HTERT RPE-1 (cell line): ENCODE results near the gene SLC16A13.
"Not testable (repeated sequence)": the region's sequence is repeated elsewhere in the genome, so short reads cannot be mapped to it uniquely, and the experiment has no call there.

Source experiments
- in situ Hi-C: fragments of 300-500 bp; cut with MboI; formaldehyde crosslinking; loops from 4 replicates; pipeline ENCODE4 v1.14.3; 2020; ENCODE audit warnings: low sequenced_read_pairs

The SLC16A13 gene

GRCh38 chr17:7027335-7027734, 8.5 kb upstream of the SLC16A13 start:
- in situ Hi-C loops = no loop called here

- in situ Hi-C loops = no loop called here
These were observed 6.7 kb upstream of the SLC16A13 start for GRCh38 chr17:7029096-7029495.

GRCh38 chr17:7029659-7030058, 6.2 kb upstream of the SLC16A13 start:
- in situ Hi-C loops = no loop called here

GRCh38 chr17:7034955-7035590, 742 bp upstream of the SLC16A13 start:
- in situ Hi-C loops = no loop called here

GRCh38 chr17:7038025-7038862, 2.4 kb downstream of the SLC16A13 start:
- in situ Hi-C loops = no loop called here

GRCh38 chr17:7039832-7040231, 4.0 kb downstream of the SLC16A13 start:
- in situ Hi-C loops = no loop called here

- in situ Hi-C loops = no loop called here
These were observed 6.0 kb downstream of the SLC16A13 start for GRCh38 chr17:7041607-7042500.

GRCh38 chr17:7042501-7043181, 6.8 kb downstream of the SLC16A13 start:
- in situ Hi-C loops = no loop called here

GRCh38 chr17:7043182-7043496, 7.3 kb downstream of the SLC16A13 start:
- in situ Hi-C loops = no loop called here

GRCh38 chr17:7043497-7044198, 7.8 kb downstream of the SLC16A13 start, which contains the start of gene SLC16A11:
TSS of gene SLC16A11 (minus strand) at chr17:7044092. CDS start at chr17:7043513, 579 bp downstream.
- in situ Hi-C loops = no loop called here

GRCh38 chr17:7045492-7046126, 9.8 kb downstream of the SLC16A13 start:
- in situ Hi-C loops = no loop called here

- in situ Hi-C loops = no loop called here
These were observed 10.4 kb downstream of the SLC16A13 start for GRCh38 chr17:7046127-7046724.

GRCh38 chr17:7046725-7047397, 11.0 kb downstream of the SLC16A13 start:
- in situ Hi-C loops = not testable (repeated sequence)

- in situ Hi-C loops = no loop called here
These were observed 11.8 kb downstream of the SLC16A13 start for GRCh38 chr17:7047566-7047965.

GRCh38 chr17:7048968-7049367, 13.2 kb downstream of the SLC16A13 start:
- in situ Hi-C loops = no loop called here

GRCh38 chr17:7050583-7050982, 14.8 kb downstream of the SLC16A13 start:
- in situ Hi-C loops = not testable (repeated sequence)

- in situ Hi-C loops = no loop called here
These were observed 20.6 kb downstream of the SLC16A13 start for GRCh38 chr17:7056386-7056785.

- in situ Hi-C loops = no loop called here
These were observed 23.1 kb downstream of the SLC16A13 start for GRCh38 chr17:7058831-7059447.
